Measurements from ENCODE around the gene TGFA. TPM values are rescaled to one million over a fixed set of nuclear protein-coding genes. Genes with fewer than 3 reads are reported as not detected.

The TGFA gene
- polyA plus RNA-seq, 3 donors = 16.1 to 20.4 (median 18.9) TPM

GRCh38 chr2:70557171-70557838, 3.7 kb upstream of the TGFA start:
- DNase-seq = no peak

- no peak for DNase-seq
Measured at GRCh38 chr2:70556608-70557007, 3.0 kb upstream of the TGFA start.

- no peak for DNase-seq
Measured at GRCh38 chr2:70554338-70554892, 789 bp upstream of the TGFA start.

DNA sequence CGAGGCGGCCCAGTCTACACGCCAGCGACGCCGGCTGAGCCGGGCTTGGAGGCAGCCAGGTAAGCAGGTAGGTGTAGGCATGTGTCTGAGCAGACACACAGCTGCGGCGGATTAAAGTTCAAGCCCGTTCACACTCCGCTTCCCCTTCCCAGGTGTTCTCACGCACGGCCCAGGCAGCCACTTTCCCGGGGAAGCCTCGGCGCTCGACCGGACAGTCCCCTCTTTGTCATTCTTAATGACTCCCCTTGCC, 367 bp downstream of the TGFA start:
- DNase-seq = no peak

GRCh38 chr2:70552501-70553333, 909 bp downstream of the TGFA start:
- no peak for DNase-seq

GRCh38 chr2:70551167-70551566, 2.5 kb downstream of the TGFA start:
- no peak for DNase-seq

GRCh38 chr2:70549962-70550361, 3.7 kb downstream of the TGFA start:
- no peak for DNase-seq

DNA sequence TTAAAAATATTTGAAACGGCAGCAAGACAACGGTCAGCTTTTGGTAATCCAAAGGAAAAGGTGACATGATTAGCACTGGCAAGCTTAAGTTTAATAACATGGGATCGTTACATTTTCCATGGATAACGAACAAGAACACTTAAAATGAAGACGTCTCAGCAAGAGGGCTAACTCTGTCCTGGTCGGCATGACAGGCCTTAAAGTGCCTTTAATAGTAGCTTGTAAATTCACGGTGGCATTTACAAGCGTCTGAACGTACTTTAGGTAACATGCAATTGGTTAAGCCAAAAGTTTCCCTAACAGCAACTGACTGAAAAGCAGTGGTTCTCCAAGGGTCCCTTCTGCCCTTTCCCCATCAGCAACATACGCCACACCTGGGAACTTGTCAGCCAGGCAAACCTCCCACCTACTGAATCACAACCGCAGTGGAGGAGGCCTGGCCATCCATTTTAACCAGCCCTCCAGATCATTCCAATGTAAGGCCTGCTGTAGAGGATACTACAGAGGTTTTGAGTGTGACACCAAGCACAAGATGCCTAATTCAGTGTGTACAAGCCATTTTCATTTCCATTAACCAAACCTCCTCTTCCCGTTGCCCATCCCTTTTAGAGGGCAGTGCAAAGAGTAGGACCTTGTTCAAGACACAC, 4.4 kb downstream of the TGFA start:
- DNase-seq = no peak

- no peak for DNase-seq
Measured at GRCh38 chr2:70548233-70548632, 5.4 kb downstream of the TGFA start.

DNA sequence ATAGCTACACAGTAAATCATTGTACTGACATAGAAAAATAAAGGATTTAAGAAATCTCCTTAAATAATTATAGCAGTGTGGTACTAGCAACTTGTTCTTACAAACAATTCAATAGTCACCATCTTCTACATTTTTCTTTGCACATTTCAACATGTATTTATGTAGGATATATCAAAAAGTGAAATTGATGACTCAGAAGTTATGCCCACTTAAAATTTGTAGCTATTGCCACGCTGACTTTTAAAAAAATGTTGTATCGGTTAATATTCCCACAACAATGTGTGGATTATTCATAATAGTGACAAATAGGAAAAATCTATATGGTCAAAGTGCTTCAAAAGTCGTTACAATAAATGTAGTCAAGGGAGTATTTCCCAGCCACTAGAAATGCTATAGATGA, 6.7 kb downstream of the TGFA start:
- DNase-seq = no peak

DNA sequence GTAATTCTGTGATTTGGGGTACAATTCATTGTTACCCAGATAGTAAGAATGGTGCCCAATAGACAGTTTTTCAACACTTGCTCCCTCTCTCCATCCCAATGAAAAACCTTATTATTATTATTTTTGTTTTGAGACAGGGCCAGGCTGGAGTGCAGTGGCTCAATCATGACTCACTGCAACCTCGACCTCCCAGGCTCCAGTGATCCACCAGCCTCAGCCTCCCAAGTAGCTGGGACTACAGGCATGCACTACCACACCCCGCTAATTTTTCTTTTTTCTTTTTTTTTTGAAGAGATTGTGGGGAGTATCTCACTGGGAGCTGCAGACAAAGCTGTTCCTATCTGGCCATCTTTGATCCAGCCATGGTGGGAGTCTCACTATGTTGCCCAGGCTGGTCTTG, 7.2 kb downstream of the TGFA start:
- no peak for DNase-seq

DNA sequence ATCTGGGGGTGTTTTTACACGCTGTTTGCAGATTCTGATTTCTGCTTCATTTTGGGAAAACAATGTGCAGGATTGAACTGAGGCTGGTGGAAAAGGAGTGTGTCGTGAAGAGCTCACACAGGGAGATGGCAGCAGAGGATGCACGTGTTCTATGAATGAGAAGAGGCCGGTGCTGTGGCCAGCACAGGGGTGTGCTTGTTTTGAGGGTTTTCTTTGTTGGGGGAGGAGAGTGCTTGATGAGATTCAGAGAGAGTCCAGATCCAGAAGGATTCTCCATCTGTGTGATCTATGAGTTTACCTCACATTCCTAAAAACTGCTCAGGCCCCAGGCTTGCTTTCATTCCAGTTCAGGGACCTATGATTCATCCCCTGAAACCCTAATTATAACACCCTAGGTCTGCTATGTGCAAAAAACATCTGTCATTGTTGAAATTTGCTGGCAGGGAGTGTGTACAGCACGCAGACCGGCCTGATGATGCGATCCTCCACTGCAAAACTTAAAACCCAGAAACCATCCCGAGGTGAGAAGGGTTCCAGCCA, 12.1 kb downstream of the TGFA start:
- no peak for DNase-seq

GRCh38 chr2:70537840-70538239, 15.8 kb downstream of the TGFA start:
- no peak for DNase-seq

GRCh38 chr2:70536517-70537055, 17.0 kb downstream of the TGFA start:
- no peak for DNase-seq

DNA sequence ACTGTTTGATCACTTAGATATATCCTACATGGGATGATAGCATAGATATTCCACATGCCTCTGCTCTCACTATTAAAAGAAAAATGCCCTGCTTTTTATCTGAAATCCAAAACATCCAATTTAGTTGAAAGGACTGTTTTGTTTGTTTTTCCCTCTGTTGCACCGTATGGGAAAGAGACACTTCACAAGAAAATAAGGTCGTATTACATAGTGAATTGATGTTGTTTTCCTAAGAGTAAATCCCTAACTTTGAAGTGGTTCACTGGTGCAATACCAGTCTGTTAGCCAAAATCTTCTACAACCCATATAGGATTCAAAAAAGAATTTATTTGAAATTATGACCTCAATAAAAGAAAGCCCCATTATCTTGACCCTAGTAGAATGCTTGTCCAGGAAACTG, 18.1 kb downstream of the TGFA start:
- DNase-seq = no peak

DNA sequence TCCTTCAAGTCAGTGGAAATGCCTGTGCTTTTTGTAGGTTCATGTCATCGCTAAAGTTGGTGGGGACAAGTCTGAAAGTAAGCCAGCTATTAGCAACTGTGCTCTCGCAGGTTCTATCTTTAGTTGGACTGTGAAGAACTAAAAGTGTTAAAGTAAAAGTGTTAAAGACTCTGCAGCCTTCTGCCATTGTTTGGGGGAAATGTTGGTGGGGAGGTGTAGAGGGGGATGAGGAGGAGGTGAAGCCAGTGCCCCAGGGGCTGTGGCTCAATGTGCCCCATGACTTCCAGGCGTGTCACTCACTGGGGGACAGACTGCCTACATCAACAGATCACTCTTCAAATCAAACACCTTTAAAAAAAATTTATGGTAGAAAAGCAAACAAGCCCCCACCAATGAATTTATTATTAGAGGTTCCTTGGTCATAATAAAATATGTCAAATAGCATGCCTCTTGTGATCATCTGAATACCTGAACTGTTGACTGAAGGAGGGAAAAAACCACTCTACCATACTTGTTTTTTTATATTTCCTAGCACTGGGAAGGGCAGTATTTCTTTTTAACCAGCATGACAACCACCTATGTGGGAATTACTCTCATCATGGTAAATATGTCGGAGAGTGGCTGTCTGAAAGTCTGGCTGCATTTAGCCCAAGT, 19.3 kb downstream of the TGFA start:
- DNase-seq = no peak

DNA sequence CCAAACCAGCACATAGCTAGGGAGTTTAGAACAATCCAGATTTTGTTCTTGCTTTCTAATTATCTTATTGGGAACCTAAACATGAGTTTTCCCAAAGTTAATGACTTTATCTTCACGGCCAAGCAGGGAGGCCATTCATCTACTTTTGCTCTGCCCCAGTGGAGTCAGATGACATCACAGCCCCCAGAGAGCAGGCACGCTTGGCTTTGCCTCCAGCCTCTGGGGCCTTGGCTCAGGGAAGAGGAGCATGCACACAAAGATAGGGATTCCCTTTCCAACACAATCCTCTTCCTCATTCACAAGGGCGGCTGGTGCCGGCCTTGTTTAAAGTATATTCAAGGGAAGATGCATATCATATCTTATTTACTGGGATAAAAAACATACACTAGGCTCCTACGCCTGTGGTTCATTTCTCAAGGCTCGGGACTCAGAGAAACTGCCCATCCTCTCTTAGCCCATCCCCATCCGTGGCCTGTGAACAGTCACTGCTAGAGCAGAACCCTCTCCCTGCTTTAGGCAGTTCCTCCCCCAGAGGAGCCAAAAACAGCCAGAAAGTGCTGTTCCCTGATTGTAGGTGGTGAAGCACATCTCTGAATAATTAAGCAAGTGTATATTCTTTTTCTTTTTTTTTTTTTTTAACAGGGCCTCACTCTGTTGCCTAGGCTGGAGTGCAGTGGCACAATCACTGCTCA, 21.2 kb downstream of the TGFA start:
- DNase-seq = no peak

GRCh38 chr2:70531419-70532086, 22.1 kb downstream of the TGFA start:
- no peak for DNase-seq

- DNase-seq = no peak
Measured at GRCh38 chr2:70529610-70530009, 24.0 kb downstream of the TGFA start.

DNA sequence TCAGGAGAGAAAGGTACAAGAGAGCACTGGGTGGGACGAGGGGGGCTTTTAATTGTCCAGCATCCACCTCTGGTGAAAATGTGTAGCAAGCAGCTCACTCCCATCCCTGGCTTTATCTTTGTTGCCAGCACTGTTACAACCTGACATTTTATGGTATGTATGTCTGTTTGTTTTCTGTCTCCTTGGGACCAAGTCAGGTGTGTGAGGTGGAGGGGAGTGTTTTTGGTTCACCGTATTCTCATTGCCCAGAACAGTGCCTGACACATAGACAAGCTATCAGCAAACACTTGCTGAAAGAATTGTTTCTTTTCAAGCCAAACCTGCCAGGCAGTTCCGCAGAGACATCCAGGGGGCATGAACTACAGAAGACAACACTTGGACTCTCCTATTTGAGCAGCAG, 24.7 kb downstream of the TGFA start:
- no peak for DNase-seq

GRCh38 chr2:70528276-70528675, 25.4 kb downstream of the TGFA start:
- DNase-seq = no peak

Data from renal pelvis (tissue), 4 donors.